Measurements from ENCODE around the gene GAD1.

GRCh38 chr2:170882758-170883157 is 66.1 kb downstream of the GAD1 start:
- no peak for TF ChIP-seq CTCF (IDR thresholded peaks at IDR 0.05)
- TF ChIP-seq POLR2A (IDR thresholded peaks at IDR 0.05), result no peak

Data from testis (tissue), 2 donors.